GM19455 (cell line): Measurements from ENCODE around the gene TMEM256.

ENCODE experiments used
- ATAC-seq: cut with Tn5 transposase; IDR thresholded peaks from one replicate; pipeline ENCODE4 v1.9.1; 2021; ENCODE audit not compliant: unreplicated experiment

The TMEM256 gene

GRCh38 chr17:7354262-7354843 is 49.5 kb downstream of the TMEM256 start:
- no peak for ATAC-seq
